ENCODE results near the gene MED8. TPM values are rescaled to one million over a fixed set of nuclear protein-coding genes. Genes with fewer than 3 reads are reported as not detected.

MED8 gene
- total and polyA plus RNA-seq, 3 experiments from 2014 or later = 36.7 to 41.3 (median 40.5) TPM

Other genes with a start within 250 kb of the MED8 start
- gene EBNA1BP2, start 217.5 kb downstream of the MED8 start, total RNA-seq = 100 to 1,000 TPM; 168 to 173 TPM
- 53.9 TPM for gene EBNA1BP2, start 217.5 kb downstream of the MED8 start, polyA plus RNA-seq
- under 1 TPM; 0.26 to 0.33 TPM for gene CFAP57, start 217.5 kb downstream of the MED8 start, total RNA-seq
- not detected for gene CFAP57, start 217.5 kb downstream of the MED8 start, polyA plus RNA-seq
- not detected for gene TMEM125, start 119.8 kb downstream of the MED8 start, total RNA-seq
- not detected for gene TMEM125, start 119.8 kb downstream of the MED8 start, polyA plus RNA-seq
- not detected for gene C1orf210, start 104.2 kb downstream of the MED8 start, total RNA-seq
- gene C1orf210, start 104.2 kb downstream of the MED8 start, polyA plus RNA-seq = not detected
- gene TIE1, start 88.8 kb downstream of the MED8 start, total RNA-seq = under 1 TPM; 0.31 to 0.33 TPM
- gene TIE1, start 88.8 kb downstream of the MED8 start, polyA plus RNA-seq = not detected
- not detected for gene MPL, start 52.0 kb downstream of the MED8 start, total RNA-seq
- not detected for gene MPL, start 52.0 kb downstream of the MED8 start, polyA plus RNA-seq
- 100 to 1,000 TPM; 118 to 129 TPM for gene CDC20, start 30.8 kb downstream of the MED8 start, total RNA-seq
- gene CDC20, start 30.8 kb downstream of the MED8 start, polyA plus RNA-seq = 0.37 TPM
- gene ELOVL1, start 21.8 kb downstream of the MED8 start, total RNA-seq = 10 to 100 TPM; 89.1 to 98.8 TPM
- 83.9 TPM for gene ELOVL1, start 21.8 kb downstream of the MED8 start, polyA plus RNA-seq
- gene SZT2, start 99 bp upstream of the MED8 start, total RNA-seq = 10 to 100 TPM; 34.4 to 35.1 TPM
- 7.2 TPM for gene SZT2, start 99 bp upstream of the MED8 start, polyA plus RNA-seq
- 1 to 10 TPM; 5.5 to 5.7 TPM for gene HYI, start 64.1 kb upstream of the MED8 start, total RNA-seq
- gene HYI, start 64.1 kb upstream of the MED8 start, polyA plus RNA-seq = 2.4 TPM
- gene PTPRF, start 141.1 kb upstream of the MED8 start, total RNA-seq = under 1 TPM; 0.39 to 0.47 TPM
- gene PTPRF, start 141.1 kb upstream of the MED8 start, polyA plus RNA-seq = not detected

Data from CD8-positive, alpha-beta memory T cell (primary cell).